Measurements from ENCODE around the gene CDK16. TPM values are rescaled to one million over a fixed set of nuclear protein-coding genes. Genes with fewer than 3 reads are reported as not detected.

The CDK16 gene
- total RNA-seq, 1 experiment from 2014 or later, result 82.1 TPM

DNA sequence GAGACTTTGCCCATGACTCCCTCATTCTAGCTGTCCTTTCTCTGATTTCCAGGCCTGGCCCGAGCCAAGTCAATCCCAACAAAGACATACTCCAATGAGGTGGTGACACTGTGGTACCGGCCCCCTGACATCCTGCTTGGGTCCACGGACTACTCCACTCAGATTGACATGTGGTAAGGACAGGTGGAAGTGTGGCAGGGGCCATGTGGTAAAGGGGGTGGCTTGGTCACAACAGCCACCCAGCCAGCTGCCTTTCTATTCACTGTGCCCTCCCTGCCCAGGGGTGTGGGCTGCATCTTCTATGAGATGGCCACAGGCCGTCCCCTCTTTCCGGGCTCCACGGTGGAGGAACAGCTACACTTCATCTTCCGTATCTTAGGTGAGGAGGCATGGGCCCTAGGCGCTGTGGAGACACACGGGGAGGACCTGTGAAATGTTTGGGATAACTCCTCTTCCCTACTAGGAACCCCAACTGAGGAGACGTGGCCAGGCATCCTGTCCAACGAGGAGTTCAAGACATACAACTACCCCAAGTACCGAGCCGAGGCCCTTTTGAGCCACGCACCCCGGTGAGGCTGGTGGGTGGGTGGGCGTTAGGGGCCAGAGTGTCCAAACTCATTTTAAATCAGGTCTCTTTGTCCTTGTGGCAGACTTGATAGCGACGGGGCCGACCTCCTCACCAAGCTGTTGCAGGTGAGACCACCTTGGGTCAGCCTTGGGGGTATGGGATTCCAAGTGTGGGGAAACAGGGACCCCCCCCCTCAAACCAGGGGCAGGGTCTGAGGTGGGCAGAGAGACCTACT is 8.3 kb downstream of the CDK16 start:
- Histone ChIP-seq H2AFZ (no peak overlapping the region), H3K4me2 (no peak overlapping the region), H3K27ac (no peak overlapping the region), H3K9me2 (ENCODE audit: insufficient read depth) (no peaks in the 10 kb centered on the region), H3K9me3 (ENCODE audit: insufficient read depth, low read depth) (no peaks in the 10 kb centered on the region), H3K79me2 (ENCODE audit: low read depth) (no peaks in the 10 kb centered on the region; the same call in none of the 2 replicates), H3F3A (ENCODE audit: insufficient read depth, low read depth) (no peaks in the 10 kb centered on the region), H3K36me3 (ENCODE audit: low read depth) (no peaks in the 10 kb centered on the region), H3K4me1 (replicated peaks; ENCODE audit: insufficient read depth) (no peaks in the 10 kb centered on the region), H3K4me3 (no peak overlapping the region), H3K27me3 (ENCODE audit: insufficient read depth, low read depth) (no peaks in the 10 kb centered on the region), H4K20me1 (ENCODE audit: insufficient read depth) (no peaks in the 10 kb centered on the region)
- intact Hi-C loops (cut with micrococcal nuclease; ENCODE audit: unreplicated experiment), result no loop called here
- BruUV-seq (replicated peaks), result no TSS peak
- no peak for DNase-seq
- TF ChIP-seq, protein P1, sequence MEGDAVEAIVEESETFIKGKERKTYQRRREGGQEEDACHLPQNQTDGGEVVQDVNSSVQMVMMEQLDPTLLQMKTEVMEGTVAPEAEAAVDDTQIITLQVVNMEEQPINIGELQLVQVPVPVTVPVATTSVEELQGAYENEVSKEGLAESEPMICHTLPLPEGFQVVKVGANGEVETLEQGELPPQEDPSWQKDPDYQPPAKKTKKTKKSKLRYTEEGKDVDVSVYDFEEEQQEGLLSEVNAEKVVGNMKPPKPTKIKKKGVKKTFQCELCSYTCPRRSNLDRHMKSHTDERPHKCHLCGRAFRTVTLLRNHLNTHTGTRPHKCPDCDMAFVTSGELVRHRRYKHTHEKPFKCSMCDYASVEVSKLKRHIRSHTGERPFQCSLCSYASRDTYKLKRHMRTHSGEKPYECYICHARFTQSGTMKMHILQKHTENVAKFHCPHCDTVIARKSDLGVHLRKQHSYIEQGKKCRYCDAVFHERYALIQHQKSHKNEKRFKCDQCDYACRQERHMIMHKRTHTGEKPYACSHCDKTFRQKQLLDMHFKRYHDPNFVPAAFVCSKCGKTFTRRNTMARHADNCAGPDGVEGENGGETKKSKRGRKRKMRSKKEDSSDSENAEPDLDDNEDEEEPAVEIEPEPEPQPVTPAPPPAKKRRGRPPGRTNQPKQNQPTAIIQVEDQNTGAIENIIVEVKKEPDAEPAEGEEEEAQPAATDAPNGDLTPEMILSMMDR (conservative IDR thresholded peaks at IDR 0.05), result no peak
- no peak for TF ChIP-seq EZH2 (IDR thresholded peaks at IDR 0.05; ENCODE audit: low read depth)
- ChIA-PET CTCF (no interaction called here), POLR2A (ENCODE audit: unreplicated experiment) (no interaction called here)

DNA sequence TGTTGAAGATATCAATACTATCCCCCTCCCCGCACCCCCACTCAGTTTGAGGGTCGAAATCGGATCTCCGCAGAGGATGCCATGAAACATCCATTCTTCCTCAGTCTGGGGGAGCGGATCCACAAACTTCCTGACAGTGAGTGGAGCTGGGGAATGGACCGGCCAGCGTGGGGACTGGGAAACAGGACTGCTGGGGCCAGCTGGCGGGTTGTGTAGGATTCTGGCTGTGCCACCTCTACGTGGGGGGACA is 8.8 kb downstream of the CDK16 start:
- H3K79me2 ChIP-seq (ENCODE audit: low read depth), result no peaks in the 10 kb centered on the region
- BruUV-seq (replicated peaks), result no TSS peak
- POLR2A ChIA-PET (ENCODE audit: unreplicated experiment), result no interaction called here
- H4K20me1 ChIP-seq (ENCODE audit: insufficient read depth), result no peaks in the 10 kb centered on the region
- no peaks in the 10 kb centered on the region for H3K4me1 ChIP-seq (replicated peaks; ENCODE audit: insufficient read depth)
- H2AFZ ChIP-seq, result no peak overlapping the region
- no peaks in the 10 kb centered on the region for H3F3A ChIP-seq (ENCODE audit: insufficient read depth, low read depth)
- H3K4me2 ChIP-seq, result no peak overlapping the region
- H3K27ac ChIP-seq, result no peak overlapping the region
- DNase-seq, result no peak
- CTCF ChIA-PET, result no interaction called here
- intact Hi-C loops (cut with micrococcal nuclease; ENCODE audit: unreplicated experiment), result no loop called here
- H3K36me3 ChIP-seq (ENCODE audit: low read depth), result no peaks in the 10 kb centered on the region
- H3K9me2 ChIP-seq (ENCODE audit: insufficient read depth), result no peaks in the 10 kb centered on the region
- no peaks in the 10 kb centered on the region for H3K9me3 ChIP-seq (ENCODE audit: insufficient read depth, low read depth)
- TF ChIP-seq, protein P1 (conservative IDR thresholded peaks at IDR 0.05), result no peak
- no peak for TF ChIP-seq EZH2 (IDR thresholded peaks at IDR 0.05; ENCODE audit: low read depth)
- no peak overlapping the region for H3K4me3 ChIP-seq
- H3K27me3 ChIP-seq (ENCODE audit: insufficient read depth, low read depth), result no peaks in the 10 kb centered on the region

DNA sequence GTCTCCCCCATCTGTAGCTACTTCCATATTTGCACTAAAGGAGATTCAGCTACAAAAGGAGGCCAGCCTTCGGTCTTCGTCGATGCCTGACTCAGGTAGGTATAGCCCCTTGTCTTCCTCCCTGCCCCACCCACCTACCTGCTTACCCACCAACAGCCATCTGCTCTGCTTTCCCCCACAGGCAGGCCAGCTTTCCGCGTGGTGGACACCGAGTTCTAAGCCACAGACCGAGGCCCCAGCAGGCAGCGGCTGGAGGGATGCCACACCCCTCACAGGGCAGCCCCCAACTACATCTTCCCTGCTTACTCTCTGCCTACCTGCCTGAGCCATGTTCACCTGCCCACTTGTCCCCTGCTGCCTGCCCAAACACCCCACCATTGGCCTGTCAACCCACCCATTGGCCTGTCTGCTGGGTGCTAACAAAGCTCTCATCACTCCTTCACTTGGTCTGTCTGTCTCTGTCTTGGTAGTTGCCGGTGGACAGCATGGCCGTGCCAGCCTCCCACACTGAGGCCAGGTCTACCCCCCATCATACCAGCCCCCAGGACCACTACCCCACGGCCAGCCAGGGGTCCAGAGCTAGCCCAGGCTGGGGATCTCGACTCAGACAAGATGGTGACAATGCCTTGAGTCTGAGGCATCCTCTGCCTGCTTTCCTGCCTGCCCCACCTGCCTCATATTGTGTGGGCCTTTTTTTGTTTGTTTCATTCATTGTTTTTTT is 10.2 kb downstream of the CDK16 start:
- no peaks in the 10 kb centered on the region for H3K36me3 ChIP-seq (ENCODE audit: low read depth)
- intact Hi-C loops (cut with micrococcal nuclease; ENCODE audit: unreplicated experiment), result no loop called here
- H3K4me2 ChIP-seq, result no peak overlapping the region
- no peaks in the 10 kb centered on the region for H3K9me2 ChIP-seq (ENCODE audit: insufficient read depth)
- CTCF ChIA-PET, result no interaction called here
- H2AFZ ChIP-seq, result no peak overlapping the region
- POLR2A ChIA-PET (ENCODE audit: unreplicated experiment), result no interaction called here
- no peak for DNase-seq
- H3F3A ChIP-seq (ENCODE audit: insufficient read depth, low read depth), result no peaks in the 10 kb centered on the region
- no peaks in the 10 kb centered on the region for H3K79me2 ChIP-seq (ENCODE audit: low read depth)
- TF ChIP-seq, protein P1 (conservative IDR thresholded peaks at IDR 0.05), result no peak
- TF ChIP-seq EZH2 (IDR thresholded peaks at IDR 0.05; ENCODE audit: low read depth), result no peak
- H3K27me3 ChIP-seq (ENCODE audit: insufficient read depth, low read depth), result no peaks in the 10 kb centered on the region
- no TSS peak for BruUV-seq (replicated peaks)
- no peaks in the 10 kb centered on the region for H3K4me1 ChIP-seq (replicated peaks; ENCODE audit: insufficient read depth)
- H3K27ac ChIP-seq, result no peak overlapping the region
- no peaks in the 10 kb centered on the region for H3K9me3 ChIP-seq (ENCODE audit: insufficient read depth, low read depth)
- no peaks in the 10 kb centered on the region for H4K20me1 ChIP-seq (ENCODE audit: insufficient read depth)
- H3K4me3 ChIP-seq, result no peak overlapping the region

All from PC-9 (cell line).